ENCODE results near the gene EYS. TPM values are rescaled to one million over a fixed set of nuclear protein-coding genes. Genes with fewer than 3 reads are reported as not detected.

EYS gene
- total RNA-seq, 1 experiment from 2014 or later = not detected

GRCh38 chr6:65436281-65436680 lies 270.7 kb downstream of the EYS start:
- no CpG with 5 or more reads among the region's 1 CpG for WGBS (ENCODE audit: extremely low coverage, insufficient read length, low lambda C conversion rate)
- Histone ChIP-seq H2BK5ac (ENCODE audit: insufficient read length, low read length) (no peak overlapping the region), H3K79me1 (ENCODE audit: insufficient read depth, low read depth, low read length, poor library complexity, severe bottlenecking) (no peaks in the 10 kb centered on the region), H3K4ac (ENCODE audit: low read depth, low read length) (no peak overlapping the region), H3K9ac (ENCODE audit: extremely low read depth, insufficient read length, low read length) (no peak overlapping the region), H4K91ac (ENCODE audit: insufficient read length, low read depth, low read length) (no peak overlapping the region), H2AK5ac (ENCODE audit: insufficient read length, low read length) (no peak overlapping the region), H4K8ac (replicated peaks; ENCODE audit: insufficient read length, low read depth, low read length) (no peak overlapping the region), H3K56ac (ENCODE audit: insufficient read length, low read depth, low read length) (no peak overlapping the region), H3K79me2 (ENCODE audit: insufficient read depth, low read length) (no peaks in the 10 kb centered on the region), H3K23ac (ENCODE audit: insufficient read length, low read depth, low read length) (no peak overlapping the region), H3K18ac (ENCODE audit: insufficient read length, low read depth, low read length) (no peak overlapping the region), H3K4me1 (ENCODE audit: insufficient read depth, low read length) (no peaks in the 10 kb centered on the region), H3K27me3 (ENCODE audit: insufficient read depth, low read length) (no peaks in the 10 kb centered on the region), H4K20me1 (ENCODE audit: control insufficient read depth, insufficient read depth, insufficient read length) (no peaks in the 10 kb centered on the region), H2BK20ac (ENCODE audit: low read depth, low read length, poor library complexity, severe bottlenecking) (no peak overlapping the region), H4K5ac (ENCODE audit: insufficient read length, low read depth, low read length) (no peak overlapping the region), H3K14ac (ENCODE audit: insufficient read depth, low read length) (no peak overlapping the region), H2BK15ac (ENCODE audit: low read depth, low read length) (no peak overlapping the region), H3T11ph (ENCODE audit: low read length) (no peak overlapping the region), H3K27ac (ENCODE audit: insufficient read length, low read depth, low read length) (no peak overlapping the region), H2AFZ (ENCODE audit: low read length) (no peak overlapping the region), H2BK120ac (ENCODE audit: low read depth, low read length, poor library complexity, severe bottlenecking) (no peak overlapping the region), H3K9me3 (ENCODE audit: control insufficient read depth, low read depth, low read length) (no peaks in the 10 kb centered on the region), H2BK12ac (ENCODE audit: insufficient read length, low read depth, low read length) (no peak overlapping the region), H3K4me2 (ENCODE audit: insufficient read depth, insufficient read length, low read length) (no peak overlapping the region), H3K23me2 (ENCODE audit: insufficient read length, low read depth, low read length, poor library complexity, severe bottlenecking) (no peaks in the 10 kb centered on the region)
- no peak for TF ChIP-seq CTCF (conservative IDR thresholded peaks at IDR 0.05)
- no peak for DNase-seq
- Mint-ChIP-seq H3K4me3 (no peak overlapping the region), H3K36me3 (ENCODE audit: insufficient read depth in 1 of 3, low read depth in 3 of 3) (peaks cover 0 to 4% (median 0%) of the 10 kb centered on the region in 3 experiments; a peak in 3 of 7 replicates), H3K27me3 (ENCODE audit: low read depth) (no peaks in the 10 kb centered on the region), H3K27ac (no peak overlapping the region), H3K4me1 (no peaks in the 10 kb centered on the region), H3K9me3 (no peaks in the 10 kb centered on the region)
